ENCODE measurements around the gene COX4I2. TPM values are rescaled to one million over a fixed set of nuclear protein-coding genes. Genes with fewer than 3 reads are reported as not detected.
A peak's percentile ranks its signal among the peaks of the same experiment; 100 is the strongest.

The COX4I2 gene
- total RNA-seq, 1 donor from 2014 or later: not detected

GRCh38 chr20:31693402-31693801 is 55.7 kb downstream of the COX4I2 start:
- no peaks in the 10 kb centered on the region for H3K9me3 Mint-ChIP-seq (ENCODE audit: low read depth)
- H3K36me3 Mint-ChIP-seq (ENCODE audit: insufficient read depth): peaks cover 25% of the 10 kb centered on the region
- H3K4me3 Mint-ChIP-seq (ENCODE audit: low read depth): no peak overlapping the region
- peaks cover 37% of the 10 kb centered on the region for H3K4me1 Mint-ChIP-seq (ENCODE audit: low read depth)
- H3K27ac Mint-ChIP-seq: no peak overlapping the region
- no peaks in the 10 kb centered on the region for H3K27me3 Mint-ChIP-seq
- no peak for DNase-seq (ENCODE audit: low spot score, unreplicated experiment)
- no peak for TF ChIP-seq CTCF (IDR thresholded peaks at IDR 0.05; ENCODE audit: unreplicated experiment)

- Mint-ChIP-seq H3K27me3 (no peaks in the 10 kb centered on the region), H3K9me3 (ENCODE audit: low read depth) (no peaks in the 10 kb centered on the region), H3K4me1 (ENCODE audit: low read depth) (peaks cover 44% of the 10 kb centered on the region), H3K27ac (peak overlapping the region; percentile 25), H3K4me3 (ENCODE audit: low read depth) (no peak overlapping the region), H3K36me3 (ENCODE audit: insufficient read depth) (peaks cover 25% of the 10 kb centered on the region)
- no peak for DNase-seq (ENCODE audit: low spot score, unreplicated experiment)
- TF ChIP-seq CTCF (IDR thresholded peaks at IDR 0.05; ENCODE audit: unreplicated experiment): no peak
Observed at GRCh38 chr20:31693987-31694661, 56.4 kb downstream of the COX4I2 start.

Small RNA genes within 50 kb of the gene (microRNA-seq; reads per million reads assigned to microRNA genes)
- not detected for gene MIR3193 (ENCODE audit: borderline number of aligned reads, unreplicated experiment)

Other genes starting within 250 kb of the COX4I2 start
- gene DEFB119, start 247.3 kb upstream of the COX4I2 start, total RNA-seq: not detected in 2 replicates
- not detected in 2 replicates for gene DEFB121, start 231.7 kb upstream of the COX4I2 start, total RNA-seq
- gene DEFB123, start 197.3 kb upstream of the COX4I2 start, total RNA-seq: not detected in 2 replicates
- gene DEFB124, start 162.8 kb upstream of the COX4I2 start, total RNA-seq: not detected in 2 replicates
- not detected in 2 replicates for gene REM1, start 162.6 kb upstream of the COX4I2 start, total RNA-seq
- gene HM13, start 123.5 kb upstream of the COX4I2 start, total RNA-seq: 211 and 217 TPM in 2 replicates
- gene ID1, start 32.6 kb upstream of the COX4I2 start, total RNA-seq: 322 and 326 TPM in 2 replicates
- gene BCL2L1, start 85.0 kb downstream of the COX4I2 start, total RNA-seq: 130 and 136 TPM in 2 replicates
- gene TPX2, start 101.4 kb downstream of the COX4I2 start, total RNA-seq: 71.9 and 77.0 TPM in 2 replicates
- gene MYLK2, start 181.4 kb downstream of the COX4I2 start, total RNA-seq: 0.38 and 0.42 TPM in 2 replicates
- gene FOXS1, start 207.7 kb downstream of the COX4I2 start, total RNA-seq: not detected in 2 replicates
- 13.2 and 14.9 TPM in 2 replicates for gene DUSP15, start 232.6 kb downstream of the COX4I2 start, total RNA-seq
- 2.4 TPM in 2 replicates for gene TTLL9, start 232.7 kb downstream of the COX4I2 start, total RNA-seq

All from progenitor cell of endocrine pancreas (in vitro differentiated cells).